ENCODE results near the gene SLC25A51. TPM values are rescaled to one million over a fixed set of nuclear protein-coding genes. Genes with fewer than 3 reads are reported as not detected.

Gene SLC25A51
- total RNA-seq = 10 to 100 TPM; 32.2 to 67.8 (median 57.8) TPM

DNA sequence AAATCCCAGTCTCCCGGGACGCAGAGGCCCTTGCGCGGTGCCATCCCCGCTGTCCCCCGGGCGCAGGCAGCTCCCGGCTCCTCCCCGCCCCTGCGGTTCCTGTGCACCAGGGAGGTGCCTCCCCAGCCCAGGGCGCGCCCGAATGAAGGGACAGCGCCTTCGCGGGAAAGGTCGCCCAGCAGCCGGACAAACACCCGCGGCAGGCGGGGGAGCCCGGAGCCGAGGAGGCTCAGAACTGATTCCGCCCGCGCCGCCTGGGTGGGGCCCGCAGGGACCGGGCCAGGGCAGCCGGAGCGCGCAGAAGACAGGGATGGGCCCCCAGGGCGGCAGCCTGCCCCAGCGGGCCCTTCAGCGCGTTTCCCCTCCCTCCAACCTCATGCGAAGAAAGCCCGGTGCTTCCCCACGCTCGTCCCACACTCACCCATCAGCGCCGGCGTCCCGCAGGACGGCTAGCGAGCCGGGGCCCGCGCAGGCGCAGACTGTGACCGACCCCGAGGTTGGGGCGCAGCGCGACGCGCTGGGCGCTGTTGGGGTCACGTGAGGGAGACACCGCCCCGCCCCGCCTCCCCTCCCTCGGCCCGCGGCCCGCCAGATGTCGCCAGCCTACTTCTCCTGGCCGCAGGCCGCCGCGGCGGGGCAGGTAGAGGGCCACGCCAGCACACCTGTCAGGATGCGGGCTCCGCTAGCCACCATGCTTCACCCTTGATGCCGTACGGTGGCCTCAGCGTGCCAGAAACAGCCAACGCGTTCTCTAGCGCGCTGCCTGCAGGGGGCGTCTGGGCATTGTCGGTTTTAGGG, at the start of gene SLC25A51:
TSS of gene SLC25A51 (minus strand) at position 481 of the 798 bp plus-strand sequence. CDS start 15,577 bp downstream, outside the sequence.
- Histone ChIP-seq H3K4me3 (peak within 1 kb of the TSS; percentile 61 to 99 (median 79)), H3K36me3 (peaks cover 0 to 8% (median 0%) of the 10 kb centered on the region in 3 donors), H3K9me3 (no peaks in the 10 kb centered on the region), H3K4me1 (peaks cover 0 to 22% (median 6%) of the 10 kb centered on the region in 4 donors), H3K27me3 (no peaks in the 10 kb centered on the region), H3K27ac (peak within 1 kb of the TSS; percentile 80 to 93 (median 92))
- peak; percentile 83 to 97 (median 96) for TF ChIP-seq CTCF (IDR thresholded peaks at IDR 0.05)
- TF ChIP-seq POLR2A (IDR thresholded peaks at IDR 0.05) = peak; percentile 71 to 78
- DNase-seq = peak; percentile 93 to 97 (median 97)

DNA sequence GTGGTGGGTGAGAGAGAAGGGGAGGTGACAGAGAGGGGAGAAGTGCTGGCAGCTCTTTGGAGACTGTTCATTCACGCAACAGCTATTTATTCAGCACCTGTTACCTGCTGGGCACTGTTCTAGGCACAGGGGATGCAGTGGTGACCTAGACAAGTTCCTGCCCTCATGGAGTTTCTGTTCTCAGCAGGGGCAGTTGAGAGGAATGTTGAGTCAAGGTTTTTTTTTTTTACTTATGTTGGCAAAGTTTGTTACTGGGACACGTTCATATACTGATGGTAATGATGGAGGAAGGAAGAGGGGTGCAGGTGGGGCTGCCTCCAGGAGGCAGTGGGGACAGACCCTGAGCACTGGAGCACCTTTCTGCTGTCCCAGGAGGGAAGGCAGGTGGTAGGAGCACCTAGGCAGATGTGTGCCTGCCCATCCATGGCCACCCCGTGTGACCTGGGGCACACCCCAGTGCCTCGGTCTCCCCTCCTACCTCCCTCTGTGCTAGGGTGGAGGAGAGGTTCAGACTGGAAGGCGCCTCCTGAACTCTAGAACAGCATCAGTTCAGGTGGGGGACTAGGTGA, 49.4 kb upstream of the SLC25A51 start:
- DNase-seq = no peak
- no peak overlapping the region for H3K4me3 ChIP-seq
- H3K9me3 ChIP-seq = no peaks in the 10 kb centered on the region
- H3K4me1 ChIP-seq = no peaks in the 10 kb centered on the region
- H3K27me3 ChIP-seq = no peaks in the 10 kb centered on the region
- no peak overlapping the region for H3K27ac ChIP-seq
- H3K36me3 ChIP-seq = peaks cover 0 to 35% (median 0%) of the 10 kb centered on the region in 3 donors
- TF ChIP-seq CTCF (IDR thresholded peaks at IDR 0.05) (no peak), POLR2A (IDR thresholded peaks at IDR 0.05) (no peak)

GRCh38 chr9:37952731-37953130, 48.8 kb upstream of the SLC25A51 start:
- Histone ChIP-seq H3K27ac (no peak overlapping the region), H3K27me3 (no peaks in the 10 kb centered on the region), H3K9me3 (no peaks in the 10 kb centered on the region), H3K4me3 (no peak overlapping the region), H3K4me1 (no peaks in the 10 kb centered on the region), H3K36me3 (peaks cover 0 to 41% (median 0%) of the 10 kb centered on the region in 3 donors)
- no peak for TF ChIP-seq POLR2A (IDR thresholded peaks at IDR 0.05)
- no peak for TF ChIP-seq CTCF (IDR thresholded peaks at IDR 0.05)
- no peak for DNase-seq

GRCh38 chr9:37951671-37952449, 47.9 kb upstream of the SLC25A51 start:
- Histone ChIP-seq H3K9me3 (no peaks in the 10 kb centered on the region), H3K36me3 (peaks cover 0 to 49% (median 0%) of the 10 kb centered on the region in 3 donors), H3K27me3 (no peaks in the 10 kb centered on the region), H3K27ac (no peak overlapping the region), H3K4me1 (no peaks in the 10 kb centered on the region), H3K4me3 (no peak overlapping the region)
- no peak for DNase-seq
- TF ChIP-seq CTCF (IDR thresholded peaks at IDR 0.05) (no peak), POLR2A (IDR thresholded peaks at IDR 0.05) (no peak)

DNA sequence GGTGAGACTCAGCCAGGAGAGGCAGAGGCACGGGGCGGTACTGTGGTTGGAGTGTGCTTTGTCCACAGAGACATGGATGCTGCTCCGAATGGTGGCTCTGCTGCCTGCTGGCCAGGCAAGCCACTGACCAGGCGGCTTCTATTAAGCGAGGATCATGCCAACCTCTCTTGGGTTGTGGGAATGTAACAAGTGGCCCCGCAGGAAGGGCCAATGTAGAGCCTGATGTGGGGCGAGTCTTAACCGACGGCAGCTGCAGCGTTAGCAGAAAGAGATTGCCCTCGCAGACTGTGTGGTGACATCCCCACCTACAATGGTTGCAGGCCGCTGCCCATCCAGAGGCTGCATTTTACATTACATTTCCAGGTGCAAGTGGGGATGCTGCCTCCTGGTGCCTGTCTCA, 46.6 kb upstream of the SLC25A51 start:
- no peak overlapping the region for H3K4me3 ChIP-seq
- H3K36me3 ChIP-seq = peaks cover 0 to 57% (median 0%) of the 10 kb centered on the region in 3 donors
- H3K27me3 ChIP-seq = no peaks in the 10 kb centered on the region
- no peak overlapping the region for H3K27ac ChIP-seq
- DNase-seq = no peak
- TF ChIP-seq CTCF (IDR thresholded peaks at IDR 0.05) (no peak), POLR2A (IDR thresholded peaks at IDR 0.05) (no peak)
- H3K4me1 ChIP-seq = no peaks in the 10 kb centered on the region
- no peaks in the 10 kb centered on the region for H3K9me3 ChIP-seq

Measured in Peyer's patch (tissue), 4 donors.